Measurements from ENCODE around the gene ASB2.

GRCh38 chr14:93915070-93915705 is 61.2 kb downstream of the ASB2 start:
- no peak for TF ChIP-seq CTCF (IDR thresholded peaks at IDR 0.05)
- TF ChIP-seq TAF1 (IDR thresholded peaks at IDR 0.05; ENCODE audit: borderline replicate concordance, low read depth, low read length): no peak
- no peak for TF ChIP-seq GABPA (IDR thresholded peaks at IDR 0.05; ENCODE audit: low read depth)
- TF ChIP-seq MAX (IDR thresholded peaks at IDR 0.05; ENCODE audit: low read depth): no peak
- no peak for TF ChIP-seq RAD21 (IDR thresholded peaks at IDR 0.05; ENCODE audit: low read length)
- no peak for TF ChIP-seq REST (IDR thresholded peaks at IDR 0.05; ENCODE audit: low read depth, low read length)
- no peak for TF ChIP-seq ELF1 (IDR thresholded peaks at IDR 0.05)

Measured in SK-N-SH (cell line).